GM18861 (cell line): ENCODE results near the gene PCLAF.
A peak's percentile ranks its signal among the peaks of the same experiment; 100 is the strongest.
"Not testable (repeated sequence)": the region's sequence is repeated elsewhere in the genome, so short reads cannot be mapped to it uniquely, and the experiment has no call there.

ENCODE experiments used
- ATAC-seq: cut with Tn5 transposase; IDR thresholded peaks from one replicate; pipeline ENCODE4 v1.9.1; 2021; ENCODE audit not compliant: unreplicated experiment

Gene PCLAF

DNA sequence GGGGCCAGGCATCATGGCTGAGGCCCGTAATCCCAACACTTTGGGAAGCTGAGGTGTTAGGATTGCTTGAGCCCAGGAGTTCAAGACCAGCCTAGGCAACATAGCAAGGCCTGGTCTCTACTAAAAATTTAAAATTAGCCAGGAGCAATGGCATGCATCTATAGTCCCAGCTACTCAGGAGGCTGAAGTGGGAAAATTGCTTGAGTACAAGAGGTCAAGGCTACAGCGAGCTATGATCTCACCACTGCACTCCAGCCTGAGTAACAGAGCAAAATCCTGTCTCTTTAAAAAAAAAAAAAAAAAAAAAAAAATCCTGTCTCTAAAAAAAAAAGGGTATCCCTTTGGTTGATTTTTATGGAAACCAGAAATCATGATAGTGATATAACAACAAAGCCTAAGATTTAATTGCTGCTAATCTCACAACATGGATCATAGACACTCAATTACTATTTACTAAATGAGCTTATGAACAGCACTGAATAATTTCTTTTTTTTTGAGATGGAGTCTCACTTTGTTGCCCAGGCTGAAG is 12.1 kb downstream of the PCLAF start:
- ATAC-seq: no peak

DNA sequence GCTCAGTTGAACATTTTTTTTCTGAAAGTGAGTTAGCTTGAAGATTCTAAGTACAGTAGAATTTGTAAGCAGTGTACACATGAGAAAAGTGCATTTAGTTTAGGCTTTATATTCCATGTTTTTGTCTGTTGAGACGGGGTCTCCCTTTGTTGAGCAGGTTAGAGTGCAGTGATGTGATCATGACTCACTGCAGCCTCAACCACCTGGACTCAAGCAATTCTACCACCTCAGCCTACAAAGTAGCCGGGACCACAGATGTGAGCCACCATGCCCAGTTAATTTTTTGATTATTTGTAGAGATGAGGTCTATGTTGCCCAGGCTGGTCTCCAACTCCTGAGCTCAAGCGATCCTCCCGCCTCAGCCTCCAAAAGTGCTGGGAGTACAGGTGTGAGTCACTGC is 20.0 kb downstream of the PCLAF start:
- no peak for ATAC-seq

DNA sequence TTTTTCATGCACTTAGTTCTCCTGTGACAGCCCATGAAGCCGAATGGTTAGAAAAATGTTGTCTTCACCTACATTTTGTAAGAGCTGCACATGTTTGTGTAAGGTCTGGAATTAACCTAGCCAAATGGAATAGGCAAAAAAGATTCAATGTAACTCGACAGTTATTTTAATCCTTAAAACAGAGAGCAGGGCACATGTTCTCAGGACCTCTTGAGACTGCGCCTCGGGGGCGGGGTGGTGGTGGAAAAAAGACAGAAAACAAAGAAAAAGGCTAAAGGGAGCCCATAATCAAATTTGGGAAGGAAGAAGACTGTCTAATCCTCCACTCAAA is 24.6 kb downstream of the PCLAF start:
- ATAC-seq: no peak

DNA sequence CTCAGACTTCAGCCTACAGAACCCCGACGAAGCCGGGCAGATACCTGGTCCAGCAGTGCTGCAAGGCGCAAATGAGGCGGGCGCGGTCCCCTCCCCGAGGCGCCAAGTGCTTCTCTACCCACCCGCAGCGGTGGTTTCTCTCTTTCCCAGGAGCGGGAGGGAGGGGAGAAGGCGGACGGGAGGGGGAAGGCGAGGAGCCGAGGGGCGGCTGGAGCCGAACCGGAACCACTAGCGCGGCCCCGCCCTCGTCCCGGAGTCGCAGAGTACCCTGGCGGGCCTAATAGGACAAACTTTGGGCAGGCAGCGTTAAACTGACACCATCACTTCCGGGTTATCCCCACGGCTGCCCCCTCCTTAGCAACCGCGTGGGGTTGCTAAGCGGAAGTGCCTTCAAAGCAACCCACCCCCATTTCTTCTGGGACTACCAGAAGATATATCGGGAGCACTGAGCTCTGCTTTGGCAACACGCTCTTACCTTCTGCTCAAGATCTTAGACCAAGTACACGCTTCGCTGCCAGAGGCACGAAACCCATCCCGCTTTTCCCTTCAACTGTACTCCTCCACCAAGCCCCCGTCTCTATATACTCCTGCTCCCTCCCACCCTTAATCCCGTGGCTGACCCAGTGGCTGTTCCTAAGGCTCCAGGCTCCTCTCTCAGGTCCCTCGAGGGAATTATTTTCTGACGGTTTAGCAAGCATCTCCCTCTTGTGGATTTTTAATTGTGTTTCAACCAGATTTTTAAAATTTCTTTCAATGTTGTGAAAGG is 25.1 kb downstream of the PCLAF start, which contains the start of gene CSNK1G1:
Gene CSNK1G1, minus strand, starts transcription at position 230 of the 766 bp plus-strand sequence. CDS start 55,674 bp downstream, outside the sequence.
- peak; percentile 89 for ATAC-seq

DNA sequence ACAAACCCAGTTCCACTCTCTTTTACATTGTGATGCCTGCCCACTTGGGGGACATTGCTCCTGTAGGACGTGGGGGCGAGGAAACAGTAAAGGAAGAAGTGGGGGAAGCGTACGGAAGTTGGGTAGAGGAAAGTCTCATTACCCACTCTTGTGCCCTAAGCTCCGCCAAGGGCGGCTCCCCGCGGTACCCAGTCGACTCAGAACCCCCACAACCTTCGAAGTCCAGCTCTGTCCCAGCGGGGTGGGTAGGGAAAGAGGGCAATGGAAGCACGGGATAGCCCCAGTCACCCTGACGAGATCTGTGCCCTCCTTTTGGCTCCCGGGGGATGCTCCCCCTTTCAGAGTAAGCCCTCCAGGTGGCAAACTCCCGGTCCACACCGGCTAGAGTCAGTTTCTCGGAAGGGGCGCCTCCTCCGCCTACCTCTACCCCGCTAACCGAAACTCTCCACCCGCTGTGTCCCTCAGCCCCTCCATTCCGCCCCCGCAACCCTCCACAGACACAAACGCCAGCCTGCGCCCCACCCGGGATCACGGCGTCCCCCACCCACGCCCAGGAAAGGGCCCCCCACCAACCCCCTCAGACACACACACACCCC is 25.8 kb downstream of the PCLAF start:
- ATAC-seq: no peak

DNA sequence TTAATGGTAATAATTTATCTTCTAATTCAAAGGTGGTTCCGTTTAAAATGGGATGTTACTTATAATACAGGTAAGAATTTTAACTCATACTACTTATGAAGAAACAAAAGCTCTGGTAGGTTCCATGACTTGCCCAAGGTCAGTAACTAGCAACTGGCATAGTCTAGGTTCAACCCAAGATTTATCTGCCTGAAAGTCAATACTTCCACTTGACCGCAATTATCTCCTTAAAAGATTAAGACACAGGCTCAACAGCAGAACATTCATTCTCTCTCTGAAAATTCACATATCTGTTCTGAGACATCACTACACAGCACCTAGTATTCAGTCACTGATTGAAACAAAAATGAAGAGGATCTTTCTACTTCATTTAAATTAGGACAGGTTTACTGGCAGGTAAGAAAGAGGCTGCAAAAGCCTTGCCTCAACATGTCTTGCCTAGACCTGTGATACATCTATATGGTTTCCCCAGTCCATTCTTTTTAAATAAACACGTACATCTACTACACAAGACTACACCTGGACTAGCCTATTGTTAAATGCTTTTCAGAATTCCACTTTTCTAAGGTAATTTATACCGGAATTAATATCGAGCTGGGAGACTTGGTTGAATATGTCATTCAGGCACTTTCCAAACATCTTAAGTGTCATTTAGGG is 26.4 kb downstream of the PCLAF start:
- ATAC-seq: no peak

DNA sequence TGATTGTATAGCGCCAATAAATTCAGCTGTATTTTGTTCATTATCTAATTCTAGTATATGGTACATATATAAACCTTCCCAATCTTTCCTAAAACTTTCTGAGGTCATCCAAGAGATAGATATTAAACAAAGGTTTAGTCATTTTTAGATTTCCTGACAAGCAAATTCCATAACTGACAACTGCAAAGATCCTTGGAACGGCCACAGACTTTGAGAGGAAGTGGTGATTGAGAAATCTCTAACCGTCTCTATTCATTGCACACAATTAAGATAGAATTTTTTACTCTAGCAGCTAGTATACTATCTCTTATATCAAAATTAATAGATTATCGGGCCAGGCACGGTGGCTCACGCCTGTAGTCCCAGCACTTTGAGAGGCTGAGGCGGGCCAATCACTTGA is 30.0 kb downstream of the PCLAF start:
- no peak for ATAC-seq

DNA sequence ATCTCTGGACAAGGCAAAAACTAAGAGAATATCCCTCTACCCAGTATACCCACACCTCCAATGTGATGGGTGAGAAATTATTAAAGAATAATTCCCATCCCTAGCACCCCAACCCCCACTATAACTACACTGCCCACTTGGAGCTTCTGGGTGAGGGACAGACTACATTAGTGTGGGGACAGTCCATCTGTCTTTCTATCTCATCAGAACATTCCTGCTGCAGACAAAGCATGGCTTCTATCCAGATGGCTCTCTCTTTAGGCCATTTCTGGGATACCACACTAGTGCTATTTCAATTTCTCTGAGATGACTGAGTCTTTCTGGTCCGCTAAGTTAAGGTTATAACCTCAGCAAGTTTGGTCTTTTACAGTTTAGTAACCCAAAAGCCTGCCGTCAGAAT is 31.9 kb downstream of the PCLAF start:
- no peak for ATAC-seq

DNA sequence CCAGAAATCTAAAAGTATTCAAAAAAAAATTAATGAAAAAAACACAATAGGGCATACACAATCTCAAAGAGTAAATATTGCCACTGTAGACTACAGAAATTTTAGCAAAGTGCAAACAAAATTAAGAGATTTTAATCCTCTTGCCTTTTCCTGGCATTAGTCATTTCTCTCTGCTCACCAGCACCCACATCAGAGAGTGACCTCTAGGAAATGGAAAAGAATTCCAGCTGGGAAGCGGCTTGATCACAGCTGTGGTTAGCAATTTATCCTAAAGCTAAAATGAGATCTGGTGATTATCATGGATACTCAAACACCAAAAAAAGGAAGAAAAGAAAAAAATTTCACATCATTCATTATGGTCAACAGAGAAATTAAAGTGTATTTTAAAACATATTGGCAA is 32.8 kb downstream of the PCLAF start:
- no peak for ATAC-seq

DNA sequence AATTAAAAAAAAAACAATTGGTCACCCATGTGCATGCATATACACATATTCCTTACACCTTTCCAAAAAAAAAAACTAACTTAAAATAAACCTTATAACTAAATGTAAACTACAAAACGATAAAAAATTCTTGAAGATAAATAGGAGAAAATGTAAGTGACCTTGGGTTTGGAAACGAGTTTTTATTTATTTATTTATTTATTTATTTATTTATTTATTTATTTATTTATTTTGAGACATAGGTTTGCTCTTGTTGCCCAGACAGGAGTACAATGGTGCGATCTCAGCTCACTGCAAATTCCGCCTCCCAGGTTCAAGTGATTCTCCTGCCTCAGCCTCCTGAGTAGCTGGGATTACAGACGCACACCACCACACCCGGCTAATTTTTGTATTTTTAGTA is 35.0 kb downstream of the PCLAF start:
- not testable (repeated sequence) for ATAC-seq

DNA sequence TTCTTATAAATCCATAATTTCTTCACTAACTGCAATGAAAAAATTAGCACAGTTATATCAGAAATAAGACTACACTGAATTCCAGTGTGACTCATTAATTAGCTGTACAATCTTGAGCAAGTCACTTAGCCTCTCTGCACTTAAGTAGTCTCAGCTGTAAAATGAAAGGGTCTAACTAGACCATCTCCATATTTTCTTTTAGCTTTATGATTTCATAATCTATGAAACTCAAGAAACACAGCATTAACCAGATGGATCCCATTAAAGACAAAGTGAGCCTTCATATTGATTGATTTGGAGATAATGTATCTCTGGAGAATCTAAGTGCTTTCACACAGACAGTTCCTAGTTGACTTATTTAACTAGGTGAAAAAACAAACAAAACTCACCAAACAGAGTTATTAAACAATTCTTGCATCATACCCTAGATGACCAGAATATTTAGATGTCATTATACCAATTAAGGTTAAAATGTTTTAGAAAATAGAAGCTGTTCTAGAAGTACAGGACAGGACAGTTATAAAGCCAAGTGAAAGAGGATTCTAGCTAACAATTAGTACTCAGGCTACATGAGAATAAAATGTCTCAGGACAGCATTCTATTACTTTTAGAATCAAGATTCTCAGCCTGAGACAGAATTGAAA is 36.5 kb downstream of the PCLAF start:
- ATAC-seq: no peak

DNA sequence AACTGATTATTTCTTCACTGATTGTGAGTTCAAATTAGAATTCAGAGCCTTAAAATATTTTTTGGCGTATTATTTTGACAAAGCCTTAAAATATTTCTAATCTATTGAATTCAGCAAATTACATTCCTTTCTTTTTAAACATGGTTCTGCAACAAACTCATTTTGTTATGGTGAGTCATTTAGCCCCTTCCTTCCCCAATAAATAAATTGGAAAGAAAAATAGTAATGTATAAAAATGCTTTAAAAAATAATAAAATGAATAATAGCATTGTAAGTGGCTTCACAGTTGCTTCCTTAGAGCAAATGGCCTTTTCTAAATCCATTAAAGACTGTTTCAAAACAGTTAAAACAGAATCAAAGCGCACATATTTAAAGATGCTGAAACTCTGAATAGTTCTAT is 37.4 kb downstream of the PCLAF start:
- ATAC-seq: no peak

DNA sequence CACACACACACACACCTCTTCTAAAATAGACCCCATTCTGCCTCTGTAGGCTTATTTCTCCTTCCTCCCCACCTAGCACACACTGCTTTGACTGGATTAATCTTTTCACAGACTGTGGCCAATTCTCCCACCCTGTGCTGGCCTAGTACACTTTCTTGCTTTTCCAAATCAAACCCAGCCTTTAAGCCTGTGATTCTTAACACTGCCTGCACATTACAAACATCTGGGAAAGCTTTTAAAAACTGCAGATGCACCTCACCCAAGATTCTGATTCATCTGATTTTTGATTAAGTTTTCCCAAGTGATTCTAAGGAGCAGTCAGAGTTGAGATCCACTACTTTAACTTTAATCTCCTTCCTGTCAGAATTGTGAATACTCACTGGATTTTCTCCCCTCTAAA is 38.0 kb downstream of the PCLAF start:
- ATAC-seq: no peak

DNA sequence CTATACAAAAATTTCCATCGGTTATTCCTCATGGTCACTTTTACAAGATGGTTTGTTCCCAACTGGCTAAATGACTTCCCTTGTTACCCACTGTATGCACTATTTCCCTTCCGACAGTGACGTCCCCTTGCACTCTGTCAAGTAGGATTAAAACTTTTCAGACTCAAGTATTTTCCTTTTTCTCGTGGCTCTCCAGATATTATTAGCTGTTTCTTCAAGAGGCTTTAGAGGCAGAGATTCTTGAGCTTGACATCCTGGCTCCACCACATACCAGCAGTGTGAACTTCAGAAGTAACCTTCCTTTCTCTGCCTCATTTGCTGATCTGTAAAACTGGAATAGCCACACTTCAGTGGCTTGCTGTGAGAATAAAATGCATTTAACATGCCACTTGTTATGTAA is 39.3 kb downstream of the PCLAF start:
- no peak for ATAC-seq

DNA sequence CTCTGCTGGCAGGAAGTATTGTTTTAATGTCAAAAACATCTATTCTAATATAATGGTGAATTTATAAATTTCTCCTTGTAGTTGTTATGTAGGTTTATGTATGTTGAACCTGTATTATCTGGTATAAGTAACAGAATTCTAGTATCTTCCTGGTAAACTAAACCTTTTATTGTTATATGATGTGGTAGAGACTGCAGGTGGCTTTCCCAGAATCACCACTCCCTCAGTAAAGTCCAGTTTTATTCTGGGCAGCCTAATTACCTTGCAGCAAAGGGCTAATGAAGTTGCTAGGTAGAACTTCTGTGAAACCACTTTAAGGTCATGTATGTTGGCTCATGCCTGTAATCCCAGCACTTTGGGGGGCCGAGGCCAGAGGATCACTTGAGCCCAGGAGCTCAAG is 40.9 kb downstream of the PCLAF start:
- no peak for ATAC-seq

DNA sequence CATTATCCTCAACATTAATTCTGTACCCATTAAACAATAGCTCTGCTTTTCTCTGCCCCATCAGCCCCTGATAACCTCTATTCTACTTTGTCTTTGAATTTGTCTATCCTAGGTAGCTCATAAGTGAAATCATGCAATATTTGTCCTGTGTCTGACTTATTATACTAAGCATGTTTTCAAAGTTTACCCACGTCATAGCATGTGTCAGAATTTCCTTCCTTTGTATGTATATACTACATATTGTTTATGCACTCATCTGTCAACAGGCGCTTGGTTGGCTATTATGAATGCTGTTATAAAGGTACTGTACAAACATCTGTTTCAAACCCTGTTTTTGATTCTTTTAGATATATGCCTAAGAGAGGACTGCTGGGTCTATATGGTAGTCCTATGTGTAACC is 43.5 kb downstream of the PCLAF start:
- no peak for ATAC-seq

DNA sequence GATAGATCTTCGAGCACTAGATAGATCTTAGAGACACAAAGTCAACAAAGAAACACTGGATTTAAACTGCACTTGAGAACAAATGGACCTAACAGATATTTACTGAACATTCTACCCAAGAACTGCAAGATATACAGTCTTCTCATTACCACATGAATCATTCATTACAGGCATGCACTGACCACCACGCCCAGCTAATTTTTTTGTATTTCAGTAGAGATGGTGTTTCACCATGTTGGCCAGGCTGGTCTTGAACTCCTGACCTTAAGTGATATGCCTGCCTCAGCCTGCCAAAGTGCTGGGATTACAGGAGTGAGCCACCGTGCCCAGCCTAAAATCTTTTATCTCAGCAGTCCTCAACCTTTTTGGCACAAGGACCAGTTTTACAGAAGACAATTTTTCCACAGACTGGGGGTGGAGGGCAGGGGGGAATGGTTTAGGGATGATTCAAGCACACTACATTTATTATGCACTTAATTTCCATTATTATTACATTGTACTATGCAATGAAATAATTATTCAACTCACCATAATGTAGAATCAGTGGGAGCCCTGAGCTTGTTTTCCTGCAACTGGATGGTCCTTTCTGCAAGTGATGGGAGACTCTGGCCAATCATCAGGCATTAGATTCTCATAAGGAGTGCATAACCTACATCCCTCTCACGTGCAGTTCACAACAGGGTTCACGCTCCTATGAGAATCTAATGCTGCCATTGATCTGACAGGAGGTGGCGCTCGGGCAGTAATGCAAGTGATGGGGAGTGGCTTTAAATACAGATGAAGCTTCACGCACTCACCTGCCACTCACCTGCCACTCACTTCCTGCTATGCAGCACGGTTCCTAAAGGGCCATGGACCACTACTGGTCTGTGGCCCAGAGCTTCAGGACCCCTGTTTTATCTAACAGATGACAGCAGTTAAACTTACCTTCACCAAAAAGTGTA is 47.0 kb downstream of the PCLAF start:
- no peak for ATAC-seq

DNA sequence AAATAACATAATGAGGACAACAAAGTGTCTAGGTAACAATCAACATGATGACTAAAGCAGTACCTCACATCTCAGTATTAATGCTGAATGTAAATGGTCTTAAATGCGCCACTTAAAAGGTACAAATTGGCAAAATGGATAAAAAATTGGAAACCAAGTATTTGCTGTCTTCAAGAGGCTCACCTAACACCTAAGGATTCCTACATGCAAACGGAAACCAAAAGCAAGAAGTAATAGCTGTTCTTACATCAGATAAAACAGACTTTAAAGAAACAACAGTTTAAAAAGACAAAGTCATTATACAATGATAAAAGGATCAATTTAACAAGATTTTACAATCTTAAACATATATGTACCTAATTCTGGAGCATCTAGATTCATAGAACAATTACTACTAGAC is 47.7 kb downstream of the PCLAF start:
- ATAC-seq: no peak

DNA sequence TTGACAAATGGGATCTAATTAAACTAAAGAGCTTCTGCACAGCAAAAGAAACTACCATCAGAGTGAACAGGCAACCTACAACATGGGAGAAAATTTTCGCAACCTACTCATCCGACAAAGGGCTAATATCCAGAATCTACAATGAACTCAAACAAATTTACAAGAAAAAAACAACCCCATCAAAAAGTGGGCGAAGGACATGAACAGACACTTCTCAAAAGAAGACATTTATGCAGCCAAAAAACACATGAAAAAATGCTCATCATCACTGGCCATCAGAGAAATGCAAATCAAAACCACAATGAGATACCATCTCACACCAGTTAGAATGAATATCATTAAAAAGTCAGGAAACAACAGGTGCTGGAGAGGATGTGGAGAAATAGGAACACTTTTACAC is 49.6 kb downstream of the PCLAF start:
- ATAC-seq: not testable (repeated sequence)

DNA sequence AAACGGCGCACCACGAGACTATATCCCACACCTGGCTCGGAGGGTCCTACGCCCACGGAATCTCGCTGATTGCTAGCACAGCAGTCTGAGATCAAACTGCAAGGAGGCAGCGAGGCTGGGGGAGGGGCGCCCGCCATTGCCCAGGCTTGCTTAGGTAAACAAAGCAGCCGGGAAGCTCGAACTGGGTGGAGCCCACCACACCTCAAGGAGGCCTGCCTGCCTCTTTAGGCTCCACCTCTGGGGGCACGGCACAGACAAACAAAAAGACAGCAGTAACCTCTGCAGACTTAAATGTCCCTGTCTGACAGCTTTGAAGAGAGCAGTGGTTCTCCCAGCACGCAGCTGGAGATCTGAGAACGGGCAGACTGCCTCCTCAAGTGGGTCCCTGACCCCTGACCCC is 54.3 kb downstream of the PCLAF start:
- not testable (repeated sequence) for ATAC-seq

DNA sequence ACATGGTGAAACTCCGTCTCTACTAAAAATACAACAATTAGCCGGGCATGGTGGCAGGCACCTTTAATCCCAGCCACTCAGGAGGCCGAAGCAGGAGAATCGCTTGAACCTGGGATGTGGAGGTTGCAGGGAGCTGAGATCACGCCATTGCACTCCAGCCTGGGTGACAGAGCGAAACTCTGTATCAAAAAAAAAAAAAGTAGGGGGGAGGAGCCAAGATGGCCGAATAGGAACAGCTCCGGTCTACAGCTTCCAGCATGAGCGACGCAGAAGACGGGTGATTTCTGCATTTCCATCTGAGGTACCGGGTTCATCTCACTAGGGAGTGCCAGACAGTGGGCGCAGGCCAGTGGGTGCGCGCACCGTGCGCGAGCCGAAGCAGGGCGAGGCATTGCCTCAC is 54.8 kb downstream of the PCLAF start:
- not testable (repeated sequence) for ATAC-seq
